Esophagus (tissue), 2 donors: ENCODE data around the gene NT5DC4. TPM values are rescaled to one million over a fixed set of nuclear protein-coding genes. Genes with fewer than 3 reads are reported as not detected.
"Not testable (repeated sequence)": the region's sequence is repeated elsewhere in the genome, so short reads cannot be mapped to it uniquely, and the experiment has no call there.

Source experiments
- H3K27ac ChIP-seq, 2 donors: one replicate each; pipeline ENCODE4 v1.5.1; 2013; ENCODE audit warnings: low read depth in 2 of 2, mild to moderate bottlenecking in 2 of 2, inconsistent platforms in 1 of 2, low read length in 1 of 2, moderate library complexity in 1 of 2
- H3K27me3 ChIP-seq, 2 donors: one replicate each; pipeline ENCODE4 v1.6.1; 2013; ENCODE audit warnings: low read length in 2 of 2, control low read depth in 1 of 2, mild to moderate bottlenecking in 1 of 2; ENCODE audit not compliant: insufficient read depth in 2 of 2, control insufficient read depth in 1 of 2
- H3K36me3 ChIP-seq, 2 donors: one replicate each; pipeline ENCODE4 v1.6.1; 2013; ENCODE audit warnings: low read length in 1 of 2; ENCODE audit not compliant: control insufficient read depth in 2 of 2, insufficient read depth in 2 of 2
- H3K4me1 ChIP-seq, 2 donors: one replicate each; pipeline ENCODE4 v1.6.1; 2013; ENCODE audit warnings: low read length in 1 of 2; ENCODE audit not compliant: control insufficient read depth in 2 of 2, insufficient read depth in 2 of 2
- H3K4me3 ChIP-seq, 2 donors: one replicate each; pipeline ENCODE4 v1.5.1; 2013; ENCODE audit warnings: low read length in 2 of 2, mild to moderate bottlenecking in 2 of 2, low read depth in 1 of 2, moderate library complexity in 1 of 2
- H3K9me3 ChIP-seq, 2 donors: one replicate each; pipeline ENCODE4 v1.6.1; 2013; ENCODE audit warnings: mild to moderate bottlenecking in 2 of 2, low read depth in 1 of 2, low read length in 1 of 2, moderate library complexity in 1 of 2; ENCODE audit not compliant: control insufficient read depth in 2 of 2, insufficient read depth in 1 of 2
- WGBS, 2 donors: extraction: QIAGEN DNeasy Blood & Tissue Kit; methylation state at CpG; one replicate each; pipeline ENCODE4 v1.1.7; 2013; 5-methylcytosine and 5-hydroxymethylcytosine counted together
- polyA plus RNA-seq, 2 donors: library from polyadenylated mRNA; stranded (reverse); fragments of 200-250 nt; gene quantifications; one replicate each; pipeline ENCODE4 v1.2.3, GENCODE V29; 2013
- donor health status: healthy with polysubstance abuse.
- donor health status: Bipolar disorder and iron deficiency.

NT5DC4 gene
- polyA plus RNA-seq, 2 donors, result not detected

DNA sequence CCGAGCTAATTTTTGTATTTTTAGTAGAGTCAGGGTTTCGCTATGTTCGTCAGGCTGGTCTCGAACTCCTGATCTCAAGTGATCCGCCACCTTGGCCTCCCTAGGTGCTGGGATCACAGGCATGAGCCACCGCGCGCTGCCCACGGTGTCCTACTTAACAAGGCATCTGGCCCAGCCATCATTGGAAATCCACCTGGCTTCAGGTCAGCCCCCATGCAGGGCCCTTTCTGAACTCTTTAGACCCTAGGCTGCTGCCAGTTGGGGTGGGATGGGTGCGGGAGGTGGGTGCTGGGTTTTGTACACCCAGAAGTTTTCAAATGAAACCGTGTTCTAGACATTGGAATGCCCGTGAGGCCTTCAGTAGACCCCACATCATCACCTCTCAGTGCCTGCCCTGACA lies 26.6 kb upstream of the NT5DC4 start:
- no peak overlapping the region for H3K4me3 ChIP-seq
- WGBS, 2 donors, result 97 to 98% methylated on average over 12 of the region's 12 CpGs
- peaks cover 0 to 8% of the 10 kb centered on the region in 2 donors for H3K4me1 ChIP-seq
- H3K27ac ChIP-seq, result no peak overlapping the region
- H3K9me3 ChIP-seq, result no peaks in the 10 kb centered on the region
- no peaks in the 10 kb centered on the region for H3K36me3 ChIP-seq
- no peaks in the 10 kb centered on the region for H3K27me3 ChIP-seq

DNA sequence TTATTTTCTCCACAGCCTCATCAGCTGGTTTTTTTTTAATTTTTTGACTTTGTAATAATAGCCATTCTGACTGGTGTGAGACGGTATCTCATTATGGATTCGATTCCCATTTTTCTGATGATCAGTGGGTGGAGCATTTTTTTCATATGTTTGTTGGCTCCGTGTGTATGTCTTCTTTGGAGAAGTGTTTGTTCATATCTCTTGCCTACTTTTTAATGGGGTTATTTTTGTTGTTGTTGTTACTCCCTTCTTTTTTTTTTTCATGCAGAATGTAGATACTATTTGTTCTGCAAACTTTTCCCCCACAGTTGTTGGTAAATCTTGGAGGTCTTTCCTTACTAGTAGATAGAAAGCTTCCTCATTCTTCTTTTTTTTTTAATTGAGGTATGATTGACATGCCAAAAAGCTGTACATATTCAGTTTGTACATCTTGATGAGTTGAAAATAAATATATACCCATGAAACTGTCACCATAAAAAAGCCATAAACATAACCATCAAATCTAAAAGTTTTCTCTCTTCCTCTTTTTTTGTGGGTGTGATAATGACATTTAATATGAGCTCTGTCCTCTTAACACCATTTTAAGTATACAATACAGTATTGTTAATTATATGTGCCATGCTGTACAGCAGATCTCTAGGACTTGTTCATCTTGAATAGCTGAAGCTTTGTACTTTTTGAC lies 21.8 kb upstream of the NT5DC4 start:
- Histone ChIP-seq H3K4me3 (no peak overlapping the region), H3K27me3 (no peaks in the 10 kb centered on the region), H3K9me3 (no peaks in the 10 kb centered on the region), H3K27ac (no peak overlapping the region), H3K36me3 (no peaks in the 10 kb centered on the region), H3K4me1 (no peaks in the 10 kb centered on the region)
- WGBS, 2 donors, result 86 to 87% methylated on average over 3 of the region's 3 CpGs

GRCh38 chr2:112699984-112700667 lies 20.7 kb upstream of the NT5DC4 start:
- 66 to 72% methylated on average over 3 of the region's 3 CpGs for WGBS, 2 donors
- no peaks in the 10 kb centered on the region for H3K36me3 ChIP-seq
- H3K27me3 ChIP-seq, result no peaks in the 10 kb centered on the region
- no peak overlapping the region for H3K4me3 ChIP-seq
- no peaks in the 10 kb centered on the region for H3K4me1 ChIP-seq
- no peaks in the 10 kb centered on the region for H3K9me3 ChIP-seq
- H3K27ac ChIP-seq, result no peak overlapping the region

DNA sequence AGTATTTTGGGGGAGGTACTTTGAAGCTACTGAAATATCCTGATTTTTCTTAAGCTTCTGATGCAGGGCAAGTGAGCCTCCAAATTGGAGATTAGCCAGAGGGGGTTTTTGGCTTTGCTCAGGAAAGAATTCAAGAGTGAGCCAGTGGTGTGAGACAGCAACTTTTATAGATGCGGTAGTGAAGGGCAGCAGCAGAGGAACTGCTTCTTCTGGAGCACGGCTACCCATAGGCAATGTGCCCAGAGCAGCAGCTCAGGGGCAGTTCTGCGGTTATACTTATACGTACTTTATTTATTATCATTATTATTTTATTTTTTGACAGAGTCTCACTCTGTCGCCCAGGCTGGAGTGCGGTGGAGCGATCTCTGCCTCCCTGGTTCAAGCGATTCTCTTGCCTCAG lies 19.8 kb upstream of the NT5DC4 start:
- no peak overlapping the region for H3K27ac ChIP-seq
- H3K4me1 ChIP-seq, result no peaks in the 10 kb centered on the region
- no peaks in the 10 kb centered on the region for H3K27me3 ChIP-seq
- no peaks in the 10 kb centered on the region for H3K9me3 ChIP-seq
- no peaks in the 10 kb centered on the region for H3K36me3 ChIP-seq
- 85 to 86% methylated on average over 8 of the region's 8 CpGs for WGBS, 2 donors
- H3K4me3 ChIP-seq, result no peak overlapping the region

DNA sequence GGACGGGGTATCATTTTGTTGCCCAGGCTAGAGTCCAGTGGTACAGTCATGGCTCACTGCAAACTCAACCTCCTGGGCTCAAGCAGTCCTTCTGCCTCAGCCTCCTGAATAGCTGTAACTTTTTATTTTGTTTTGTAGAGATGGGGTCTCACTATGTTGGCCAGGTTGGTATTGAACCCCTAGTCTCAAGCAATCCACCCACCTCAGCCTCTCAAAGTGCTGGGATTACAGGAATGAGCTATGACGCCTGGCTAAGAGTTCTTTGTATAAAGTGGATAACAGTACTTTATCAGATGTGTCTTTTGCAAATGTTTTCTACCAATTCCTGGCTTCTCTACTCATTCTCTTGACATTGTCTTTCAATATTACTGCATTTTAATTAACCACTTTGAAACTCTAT lies 17.1 kb upstream of the NT5DC4 start:
- Histone ChIP-seq H3K4me1 (peaks cover 0 to 2% of the 10 kb centered on the region in 2 donors), H3K36me3 (no peaks in the 10 kb centered on the region), H3K9me3 (no peaks in the 10 kb centered on the region), H3K27me3 (no peaks in the 10 kb centered on the region), H3K27ac (no peak overlapping the region), H3K4me3 (no peak overlapping the region)
- WGBS, 2 donors, result 43 to 72% methylated on average over 2 of the region's 2 CpGs

- Histone ChIP-seq H3K4me3 (no peak overlapping the region), H3K27me3 (no peaks in the 10 kb centered on the region), H3K36me3 (no peaks in the 10 kb centered on the region), H3K9me3 (no peaks in the 10 kb centered on the region), H3K27ac (no peak overlapping the region), H3K4me1 (peaks cover 0 to 2% of the 10 kb centered on the region in 2 donors)
- WGBS, 2 donors, result 92% methylated on average over 4 of the region's 4 CpGs
Observed at GRCh38 chr2:112705575-112705974, 15.2 kb upstream of the NT5DC4 start.

DNA sequence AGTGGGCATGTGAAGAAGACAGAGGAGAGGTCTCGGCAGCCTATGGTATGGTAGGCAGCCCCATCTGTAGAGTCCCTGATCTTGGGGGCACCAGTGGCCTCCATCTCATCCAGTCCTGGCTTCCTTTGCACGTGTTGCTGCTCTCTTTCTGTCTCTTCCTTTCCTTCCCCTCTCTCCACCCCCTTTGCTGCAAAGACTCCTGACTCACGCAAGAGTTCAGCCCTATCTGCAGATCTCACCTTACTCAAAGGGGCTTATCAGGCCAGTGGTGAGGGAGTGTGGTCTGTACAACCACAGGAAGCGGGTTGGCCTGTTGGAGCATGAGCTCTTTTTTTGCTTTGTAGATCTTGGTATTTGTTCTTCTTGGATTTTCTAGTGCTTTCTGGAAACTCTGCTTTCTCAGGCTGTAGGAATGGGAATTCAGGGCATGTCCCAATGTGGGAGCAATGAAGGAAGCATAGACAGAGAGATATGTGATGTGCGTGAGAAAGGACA lies 14.6 kb upstream of the NT5DC4 start:
- WGBS, 2 donors, result 51 to 57% methylated on average over 5 of the region's 5 CpGs
- Histone ChIP-seq H3K27me3 (no peaks in the 10 kb centered on the region), H3K4me1 (peaks cover 0 to 2% of the 10 kb centered on the region in 2 donors), H3K4me3 (no peak overlapping the region), H3K9me3 (no peaks in the 10 kb centered on the region), H3K36me3 (no peaks in the 10 kb centered on the region), H3K27ac (no peak overlapping the region)

GRCh38 chr2:112706947-112707346 lies 13.9 kb upstream of the NT5DC4 start:
- H3K27me3 ChIP-seq, H3K9me3 ChIP-seq, H3K27ac ChIP-seq, H3K36me3 ChIP-seq, H3K4me1 ChIP-seq, H3K4me3 ChIP-seq: not testable (repeated sequence)
- 79 to 86% methylated on average over 9 of the region's 9 CpGs for WGBS, 2 donors

GRCh38 chr2:112708968-112709367 lies 11.9 kb upstream of the NT5DC4 start:
- no peaks in the 10 kb centered on the region for H3K9me3 ChIP-seq
- H3K36me3 ChIP-seq, result no peaks in the 10 kb centered on the region
- peak overlapping the region in 1 of 2 donors; percentile 18 for H3K27ac ChIP-seq
- WGBS, 2 donors, result 67 to 71% methylated on average over 10 of the region's 10 CpGs
- H3K4me3 ChIP-seq, result no peak overlapping the region
- H3K27me3 ChIP-seq, result no peaks in the 10 kb centered on the region
- peaks cover 0 to 4% of the 10 kb centered on the region in 2 donors for H3K4me1 ChIP-seq

DNA sequence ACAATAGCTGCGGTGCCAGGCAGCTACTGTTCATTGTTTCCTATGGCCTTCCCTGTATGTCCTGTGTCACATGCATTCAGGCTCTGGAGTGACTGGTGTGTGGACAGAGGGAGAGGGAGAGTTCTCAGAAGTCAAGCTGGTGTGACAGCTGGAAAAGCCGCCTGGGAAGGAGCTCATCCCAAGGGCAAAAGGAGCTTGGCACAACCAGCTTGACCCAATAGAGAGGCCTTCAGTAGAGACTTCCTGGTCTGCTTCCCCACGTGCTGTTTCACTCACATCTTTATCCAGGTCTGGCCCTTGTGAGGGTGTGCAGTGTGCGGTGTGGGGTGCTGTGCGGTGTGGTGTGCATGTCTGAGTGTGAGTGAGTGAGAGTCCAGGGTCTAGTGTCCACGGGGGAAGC lies 11.1 kb upstream of the NT5DC4 start:
- no peaks in the 10 kb centered on the region for H3K27me3 ChIP-seq
- peaks cover 0 to 4% of the 10 kb centered on the region in 2 donors for H3K4me1 ChIP-seq
- H3K27ac ChIP-seq, result peak overlapping the region in 1 of 2 donors; percentile 18
- no peaks in the 10 kb centered on the region for H3K9me3 ChIP-seq
- no peak overlapping the region for H3K4me3 ChIP-seq
- WGBS, 2 donors, result 87% methylated on average over 6 of the region's 6 CpGs
- H3K36me3 ChIP-seq, result no peaks in the 10 kb centered on the region
